Lower leg skin (tissue), 4 donors: Measurements from ENCODE around the gene AAR2. TPM values are rescaled to one million over a fixed set of nuclear protein-coding genes. Genes with fewer than 3 reads are reported as not detected.
A peak's percentile ranks its signal among the peaks of the same experiment; 100 is the strongest.

Experiments used
- DNase-seq, 2 donors: peaks; one replicate each; pipeline ENCODE4 v3.0.0-alpha.2; 2019; ENCODE audit warnings: low spot score in 2 of 2
- H3K4me3 ChIP-seq: fragments of 200-600 bp; sonication (generic); 2 replicates; pipeline ENCODE4 v1.5.1; 2017; ENCODE audit warnings: mild to moderate bottlenecking, low read depth; ENCODE audit not compliant: poor library complexity, severe bottlenecking
- CTCF ChIP-seq, 3 donors: fragments of 450-650 bp; IDR thresholded peaks; one replicate each; pipeline ENCODE4 v1.5.1; 2016; ENCODE audit warnings: antibody characterized with exemption in 3 of 3, mild to moderate bottlenecking in 3 of 3, moderate library complexity in 2 of 3
- POLR2A ChIP-seq, 2 donors: fragments of 450-650 bp; IDR thresholded peaks; one replicate each; pipeline ENCODE4 v1.6.1; 2016 to 2017; ENCODE audit warnings: antibody characterized with exemption in 2 of 2, mild to moderate bottlenecking in 1 of 2, moderate library complexity in 1 of 2
- WGBS, 2 donors: methylation state at CpG; one replicate each; pipeline ENCODE4 v1.1.5; 2018; 5-methylcytosine and 5-hydroxymethylcytosine counted together
- intact Hi-C: fragments of 100-400 bp; cut with DNase I; formaldehyde crosslinking; loops from one replicate; pipeline ENCODE4 v1.15.0; 2023; ENCODE audit warnings: low total_unique reads
- total RNA-seq, 4 donors: library from RNA; depleted of rRNA; stranded (reverse); fragments of >200 nt; gene quantifications; one replicate each; pipeline ENCODE4 v1.1.0, GENCODE V29; 2016

AAR2 gene
- total RNA-seq, 4 donors from 2014 or later, result 37.1 to 54.5 (median 38.7) TPM

DNA sequence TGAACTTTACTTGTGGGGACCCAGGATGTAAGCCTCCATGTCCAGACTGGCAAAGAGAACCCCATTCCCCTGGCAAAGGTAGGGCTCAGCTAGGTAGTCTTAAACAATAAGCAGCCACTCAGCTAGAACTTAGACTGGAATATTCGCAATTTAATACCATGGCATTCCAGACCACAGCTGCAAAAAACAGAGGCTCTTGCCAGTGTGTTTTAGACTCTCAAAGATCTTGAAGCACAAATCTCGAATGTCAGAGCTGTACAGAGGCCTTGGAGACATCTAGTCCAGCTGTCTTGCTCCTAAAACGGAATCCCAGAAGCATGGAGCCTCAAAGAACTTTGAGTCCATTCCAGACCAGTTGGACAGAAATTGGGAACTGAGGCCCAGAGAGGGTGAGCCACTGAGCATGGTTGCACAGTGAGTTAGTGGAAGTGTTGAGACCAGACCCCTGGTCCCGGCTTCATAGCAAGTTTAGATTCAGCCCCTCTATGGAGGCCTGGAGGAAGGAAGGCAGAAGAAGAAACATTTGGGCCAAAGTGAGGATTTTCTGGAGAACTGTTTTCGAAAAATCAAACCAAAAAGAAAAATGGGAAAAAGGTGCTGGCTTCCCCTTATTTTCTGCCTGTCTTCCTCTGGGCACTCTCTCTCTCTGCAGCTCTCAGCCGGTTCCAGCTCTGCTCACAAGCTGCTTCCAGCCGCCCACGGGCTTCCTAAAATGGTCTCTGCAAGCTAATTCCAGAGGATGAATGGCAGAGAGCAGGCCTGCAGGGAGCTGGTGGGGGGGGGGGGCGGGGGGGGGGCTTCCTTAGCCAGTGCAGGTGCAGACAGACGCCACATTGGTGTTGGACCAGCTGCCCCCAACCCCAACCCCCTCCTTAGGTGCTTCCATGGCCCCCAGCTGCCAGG lies 32.4 kb downstream of the AAR2 start:
- H3K4me3 ChIP-seq, result no peak overlapping the region
- WGBS, 2 donors, result 61 to 72% methylated on average over 10 of the region's 10 CpGs
- intact Hi-C loops, result no loop called here
- DNase-seq, result no peak
- TF ChIP-seq CTCF (IDR thresholded peaks at IDR 0.05) (no peak), POLR2A (IDR thresholded peaks at IDR 0.05) (no peak)

- DNase-seq, result no peak
- TF ChIP-seq CTCF (IDR thresholded peaks at IDR 0.05) (no peak), POLR2A (IDR thresholded peaks at IDR 0.05) (no peak)
- H3K4me3 ChIP-seq, result no peak overlapping the region
- 82 to 84% methylated on average over 2 of the region's 2 CpGs for WGBS, 2 donors
- intact Hi-C loops, result no loop called here
Observed at GRCh38 chr20:36269507-36269906, 33.2 kb downstream of the AAR2 start.

- 81 to 87% methylated on average over 20 of the region's 20 CpGs for WGBS, 2 donors
- intact Hi-C loops, result no loop called here
- DNase-seq, result peak in 1 of 2 donors; percentile 43
- H3K4me3 ChIP-seq, result no peak overlapping the region
- no peak for TF ChIP-seq POLR2A (IDR thresholded peaks at IDR 0.05)
- no peak for TF ChIP-seq CTCF (IDR thresholded peaks at IDR 0.05)
Observed at GRCh38 chr20:36270744-36271638, 34.7 kb downstream of the AAR2 start.

DNA sequence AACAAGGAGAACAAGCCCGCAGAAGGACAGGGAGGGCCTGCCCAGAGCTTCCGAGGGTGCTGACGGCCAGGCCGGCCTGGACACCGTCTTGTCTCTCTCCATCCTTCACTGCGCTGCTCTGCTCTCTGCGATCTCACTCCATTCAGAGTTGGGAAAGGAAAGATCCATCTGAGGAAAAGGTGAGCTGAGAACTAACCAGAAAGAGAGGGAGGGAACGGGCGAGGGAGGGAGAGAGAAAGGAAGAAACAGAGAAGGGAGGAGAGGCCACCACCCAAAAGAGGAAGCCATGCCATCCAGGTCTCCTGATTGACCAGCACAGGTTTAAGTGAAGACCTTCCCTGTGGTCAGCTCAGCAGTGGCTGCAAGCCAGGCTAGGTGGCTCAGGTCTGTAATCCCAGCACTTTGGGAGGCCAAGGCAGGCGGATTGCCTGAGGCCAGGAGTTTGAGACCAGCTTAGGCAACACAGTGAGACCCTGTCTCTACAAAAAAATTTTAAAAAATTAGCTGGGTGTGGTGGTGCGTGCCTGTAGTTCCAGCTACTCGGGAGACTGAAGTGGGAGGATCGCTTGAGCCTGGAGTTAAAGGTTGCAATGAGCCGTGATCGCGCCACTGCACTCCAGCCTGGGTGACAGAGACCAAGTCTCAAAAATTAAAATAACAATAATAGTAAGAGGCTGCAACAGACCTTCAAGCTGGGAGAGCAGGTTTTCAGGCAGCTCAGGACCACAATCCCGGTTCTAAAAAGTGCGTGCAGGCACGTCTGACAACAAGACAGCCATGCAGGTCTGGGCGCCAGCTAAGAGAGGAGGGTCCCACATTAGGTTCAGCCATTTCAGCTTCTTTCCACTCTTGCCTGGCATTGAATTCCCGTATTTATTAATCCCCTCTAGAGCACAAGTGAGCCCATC lies 35.6 kb downstream of the AAR2 start:
- no peak overlapping the region for H3K4me3 ChIP-seq
- TF ChIP-seq CTCF (IDR thresholded peaks at IDR 0.05) (no peak), POLR2A (IDR thresholded peaks at IDR 0.05) (no peak)
- WGBS, 2 donors, result 86 to 92% methylated on average over 21 of the region's 21 CpGs
- intact Hi-C loops, result no loop called here
- peak in 1 of 2 donors; percentile 52 for DNase-seq

- peak in 1 of 2 donors; percentile 65 for DNase-seq
- no peak for TF ChIP-seq POLR2A (IDR thresholded peaks at IDR 0.05)
- no peak for TF ChIP-seq CTCF (IDR thresholded peaks at IDR 0.05)
- WGBS, 2 donors, result 86 to 87% methylated on average over 12 of the region's 12 CpGs
- no peak overlapping the region for H3K4me3 ChIP-seq
- intact Hi-C loops, result no loop called here
Observed at GRCh38 chr20:36272547-36273220, 36.4 kb downstream of the AAR2 start.
